Measurements from ENCODE around the gene CCAR1. TPM values are rescaled to one million over a fixed set of nuclear protein-coding genes. Genes with fewer than 3 reads are reported as not detected.
A peak's percentile ranks its signal among the peaks of the same experiment; 100 is the strongest.

The CCAR1 gene
- 103 and 116 TPM in 2 replicates for total RNA-seq (2022)
- percentile 88 among the genes with signal in this experiment for Bru-seq, nascent RNA
- percentile 94 among the genes with signal in this experiment for BruChase-seq, experiment 1, labeled RNA remaining after a 6-hour chase
- BruChase-seq, experiment 2, labeled RNA remaining after a 2-hour chase, result percentile 92 among the genes with signal in this experiment
- long read RNA-seq, full-length matches to known transcripts, result 113 of 222 reads
- long read RNA-seq, partial matches to known transcripts, result 43 of 222 reads
- long read RNA-seq, other reads (novel, unspliced or antisense), result 66 of 222 reads

GRCh38 chr10:68720793-68721672 lies at the start of gene CCAR1:
TSS of gene CCAR1 (plus strand) at chr10:68721239. CDS start at chr10:68722505, 1,266 bp downstream.
- Mint-ChIP-seq H3K36me3 (ENCODE audit: insufficient read depth, unreplicated experiment) (peaks cover 52% of the 10 kb centered on the region), H3K4me3 (ENCODE audit: unreplicated experiment) (peak within 1 kb of the TSS; percentile 93), H3K27ac (ENCODE audit: low read depth, unreplicated experiment) (peak within 1 kb of the TSS; percentile 99), H3K4me1 (ENCODE audit: insufficient read depth, unreplicated experiment) (peaks cover 8% of the 10 kb centered on the region), H3K9me3 (ENCODE audit: unreplicated experiment) (no peaks in the 10 kb centered on the region), H3K27me3 (ENCODE audit: insufficient read depth, unreplicated experiment) (no peaks in the 10 kb centered on the region)
- DNase-seq (ENCODE audit: unreplicated experiment), result peak; percentile 99
- CTCF ChIA-PET, result interaction anchor here (0.6 kb wide), 2 partner anchors 208 to 319 kb away, joined by 3 read pairs; no protein-coding TSS in a partner anchor
- intact Hi-C loops (cut with micrococcal nuclease), result loop anchor here (1.0 to 5.0 kb wide), 6 partner anchors 54 to 314 kb away; partner anchors contain the start of genes DNA2, RUFY2 and SLC25A16
- TSS peak; percentile 92 for BruUV-seq (replicated peaks)
- TF ChIP-seq, protein P1, sequence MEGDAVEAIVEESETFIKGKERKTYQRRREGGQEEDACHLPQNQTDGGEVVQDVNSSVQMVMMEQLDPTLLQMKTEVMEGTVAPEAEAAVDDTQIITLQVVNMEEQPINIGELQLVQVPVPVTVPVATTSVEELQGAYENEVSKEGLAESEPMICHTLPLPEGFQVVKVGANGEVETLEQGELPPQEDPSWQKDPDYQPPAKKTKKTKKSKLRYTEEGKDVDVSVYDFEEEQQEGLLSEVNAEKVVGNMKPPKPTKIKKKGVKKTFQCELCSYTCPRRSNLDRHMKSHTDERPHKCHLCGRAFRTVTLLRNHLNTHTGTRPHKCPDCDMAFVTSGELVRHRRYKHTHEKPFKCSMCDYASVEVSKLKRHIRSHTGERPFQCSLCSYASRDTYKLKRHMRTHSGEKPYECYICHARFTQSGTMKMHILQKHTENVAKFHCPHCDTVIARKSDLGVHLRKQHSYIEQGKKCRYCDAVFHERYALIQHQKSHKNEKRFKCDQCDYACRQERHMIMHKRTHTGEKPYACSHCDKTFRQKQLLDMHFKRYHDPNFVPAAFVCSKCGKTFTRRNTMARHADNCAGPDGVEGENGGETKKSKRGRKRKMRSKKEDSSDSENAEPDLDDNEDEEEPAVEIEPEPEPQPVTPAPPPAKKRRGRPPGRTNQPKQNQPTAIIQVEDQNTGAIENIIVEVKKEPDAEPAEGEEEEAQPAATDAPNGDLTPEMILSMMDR (IDR thresholded peaks at IDR 0.05; ENCODE audit: unreplicated experiment), result no peak
- POLR2A ChIA-PET, result interaction anchor here (0.6 to 2.6 kb wide), 23 partner anchors 10 to 388 kb away, joined by 3 to 12 read pairs (median 4); partner anchors contain the start of genes DDX21, DDX50, DNA2 and HNRNPH3

GRCh38 chr10:68684413-68684812 lies 36.6 kb upstream of the CCAR1 start:
- H3K36me3 Mint-ChIP-seq (ENCODE audit: insufficient read depth, unreplicated experiment), result no peaks in the 10 kb centered on the region

DNA sequence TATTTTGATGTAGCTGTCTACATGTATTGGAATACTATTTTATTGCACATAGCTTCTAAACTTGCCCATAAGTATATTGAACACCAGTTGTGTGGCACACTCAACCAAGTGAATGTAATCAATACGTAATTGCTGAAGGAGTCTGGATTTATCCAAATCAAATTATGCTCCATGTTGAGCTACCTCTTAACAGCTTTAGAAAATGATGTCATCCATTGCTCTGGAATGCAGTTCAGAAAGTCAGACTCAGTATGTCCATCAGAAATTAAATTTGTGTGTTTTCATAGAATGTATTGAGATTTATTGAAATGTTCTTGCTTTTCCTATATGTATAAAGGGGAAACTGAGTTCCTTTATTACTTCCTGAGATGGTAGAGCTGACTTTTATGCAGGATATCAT lies 25.0 kb upstream of the CCAR1 start:
- Mint-ChIP-seq H3K27ac (ENCODE audit: low read depth, unreplicated experiment) (no peak overlapping the region), H3K4me1 (ENCODE audit: insufficient read depth, unreplicated experiment) (no peaks in the 10 kb centered on the region), H3K4me3 (ENCODE audit: unreplicated experiment) (no peak overlapping the region), H3K27me3 (ENCODE audit: insufficient read depth, unreplicated experiment) (no peaks in the 10 kb centered on the region), H3K36me3 (ENCODE audit: insufficient read depth, unreplicated experiment) (peaks cover 5% of the 10 kb centered on the region), H3K9me3 (ENCODE audit: unreplicated experiment) (no peaks in the 10 kb centered on the region)
- POLR2A ChIA-PET, result interaction anchor here (0.7 to 1.2 kb wide), 3 partner anchors 47 to 169 kb away, joined by 3 to 4 read pairs (median 3); partner anchors contain the start of gene SLC25A16
- TF ChIP-seq, protein P1 (IDR thresholded peaks at IDR 0.05; ENCODE audit: unreplicated experiment), result no peak
- no TSS peak for BruUV-seq (replicated peaks)
- CTCF ChIA-PET, result no interaction called here
- no peak for DNase-seq (ENCODE audit: unreplicated experiment)
- intact Hi-C loops (cut with micrococcal nuclease), result no loop called here

More at GRCh38 chr10:68684413-68684812, 36.6 kb upstream of the CCAR1 start:
- DNase-seq (ENCODE audit: unreplicated experiment), result no peak
- TF ChIP-seq, protein P1 (IDR thresholded peaks at IDR 0.05; ENCODE audit: unreplicated experiment), result no peak
- intact Hi-C loops (cut with micrococcal nuclease), result no loop called here
- BruUV-seq (replicated peaks), result no TSS peak
- CTCF ChIA-PET, result no interaction called here
- POLR2A ChIA-PET, result no interaction called here
- Mint-ChIP-seq H3K4me1 (ENCODE audit: insufficient read depth, unreplicated experiment) (no peaks in the 10 kb centered on the region), H3K27me3 (ENCODE audit: insufficient read depth, unreplicated experiment) (no peaks in the 10 kb centered on the region), H3K4me3 (ENCODE audit: unreplicated experiment) (no peak overlapping the region), H3K9me3 (ENCODE audit: unreplicated experiment) (no peaks in the 10 kb centered on the region), H3K27ac (ENCODE audit: low read depth, unreplicated experiment) (no peak overlapping the region)

- Mint-ChIP-seq H3K27ac (ENCODE audit: low read depth, unreplicated experiment) (no peak overlapping the region), H3K36me3 (ENCODE audit: insufficient read depth, unreplicated experiment) (no peaks in the 10 kb centered on the region), H3K4me3 (ENCODE audit: unreplicated experiment) (no peak overlapping the region), H3K27me3 (ENCODE audit: insufficient read depth, unreplicated experiment) (no peaks in the 10 kb centered on the region), H3K4me1 (ENCODE audit: insufficient read depth, unreplicated experiment) (no peaks in the 10 kb centered on the region), H3K9me3 (ENCODE audit: unreplicated experiment) (no peaks in the 10 kb centered on the region)
- DNase-seq (ENCODE audit: unreplicated experiment), result no peak
- BruUV-seq (replicated peaks), result no TSS peak
- TF ChIP-seq, protein P1 (IDR thresholded peaks at IDR 0.05; ENCODE audit: unreplicated experiment), result no peak
- CTCF ChIA-PET, result no interaction called here
- POLR2A ChIA-PET, result interaction anchor here (0.6 to 1.2 kb wide), 3 partner anchors 12 to 170 kb away, joined by 3 to 4 read pairs (median 3); partner anchors contain the start of gene SLC25A16
- intact Hi-C loops (cut with micrococcal nuclease), result no loop called here
These were observed 23.9 kb upstream of the CCAR1 start for GRCh38 chr10:68697106-68697505.

All from MCF 10A (cell line).